Lower leg skin (tissue), 4 donors: ENCODE data around the gene NR6A1. TPM values are rescaled to one million over a fixed set of nuclear protein-coding genes. Genes with fewer than 3 reads are reported as not detected.

Source experiments
- DNase-seq, 2 donors: peaks; one replicate each; pipeline ENCODE4 v3.0.0-alpha.2; 2019; ENCODE audit warnings: low spot score in 2 of 2
- H3K4me3 ChIP-seq: fragments of 200-600 bp; sonication (generic); 2 replicates; pipeline ENCODE4 v1.5.1; 2017; ENCODE audit warnings: mild to moderate bottlenecking, low read depth; ENCODE audit not compliant: poor library complexity, severe bottlenecking
- POLR2A ChIP-seq, 2 donors: fragments of 450-650 bp; IDR thresholded peaks; one replicate each; pipeline ENCODE4 v1.6.1; 2016 to 2017; ENCODE audit warnings: antibody characterized with exemption in 2 of 2, mild to moderate bottlenecking in 1 of 2, moderate library complexity in 1 of 2
- WGBS, 2 donors: methylation state at CpG; one replicate each; pipeline ENCODE4 v1.1.5; 2018; 5-methylcytosine and 5-hydroxymethylcytosine counted together
- intact Hi-C: fragments of 100-400 bp; cut with DNase I; formaldehyde crosslinking; loops from one replicate; pipeline ENCODE4 v1.15.0; 2023; ENCODE audit warnings: low total_unique reads
- total RNA-seq, 4 donors: library from RNA; depleted of rRNA; stranded (reverse); fragments of >200 nt; gene quantifications; one replicate each; pipeline ENCODE4 v1.1.0, GENCODE V29; 2016
- TF ChIP-seq, protein P1 (sequence below), 3 donors: fragments of 450-650 bp; IDR thresholded peaks; one replicate each; pipeline ENCODE4 v1.5.1; 2016; ENCODE audit warnings: antibody characterized with exemption in 3 of 3, mild to moderate bottlenecking in 3 of 3, moderate library complexity in 2 of 3

Gene NR6A1
- total RNA-seq, 4 donors from 2014 or later: 3.0 to 4.9 (median 3.8) TPM

DNA sequence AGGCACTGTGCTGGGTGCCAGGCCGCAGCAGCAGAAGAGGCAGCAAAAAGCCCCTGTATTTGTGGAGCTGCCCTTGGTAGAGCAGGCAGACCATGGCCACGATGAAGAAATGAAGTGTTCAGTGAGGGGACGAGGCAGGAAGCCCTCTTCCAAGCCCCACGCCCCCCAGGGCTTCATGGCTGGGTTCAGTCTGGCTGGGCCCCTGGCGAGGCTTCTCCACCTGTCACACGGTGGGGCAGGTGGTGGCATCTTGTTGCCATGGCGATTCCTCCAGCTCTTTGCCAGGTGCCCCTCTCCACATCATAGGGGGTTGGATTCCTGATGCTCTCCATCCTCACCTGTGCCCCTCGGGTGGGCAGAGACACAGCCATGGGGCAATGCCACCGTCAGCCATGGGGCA, 299.4 kb downstream of the NR6A1 start:
- no peak for DNase-seq
- 66 to 80% methylated on average over 7 to 9 of the region's 9 CpGs for WGBS, 2 donors
- intact Hi-C loops: no loop called here
- no peak for TF ChIP-seq POLR2A (IDR thresholded peaks at IDR 0.05)
- TF ChIP-seq, protein P1, sequence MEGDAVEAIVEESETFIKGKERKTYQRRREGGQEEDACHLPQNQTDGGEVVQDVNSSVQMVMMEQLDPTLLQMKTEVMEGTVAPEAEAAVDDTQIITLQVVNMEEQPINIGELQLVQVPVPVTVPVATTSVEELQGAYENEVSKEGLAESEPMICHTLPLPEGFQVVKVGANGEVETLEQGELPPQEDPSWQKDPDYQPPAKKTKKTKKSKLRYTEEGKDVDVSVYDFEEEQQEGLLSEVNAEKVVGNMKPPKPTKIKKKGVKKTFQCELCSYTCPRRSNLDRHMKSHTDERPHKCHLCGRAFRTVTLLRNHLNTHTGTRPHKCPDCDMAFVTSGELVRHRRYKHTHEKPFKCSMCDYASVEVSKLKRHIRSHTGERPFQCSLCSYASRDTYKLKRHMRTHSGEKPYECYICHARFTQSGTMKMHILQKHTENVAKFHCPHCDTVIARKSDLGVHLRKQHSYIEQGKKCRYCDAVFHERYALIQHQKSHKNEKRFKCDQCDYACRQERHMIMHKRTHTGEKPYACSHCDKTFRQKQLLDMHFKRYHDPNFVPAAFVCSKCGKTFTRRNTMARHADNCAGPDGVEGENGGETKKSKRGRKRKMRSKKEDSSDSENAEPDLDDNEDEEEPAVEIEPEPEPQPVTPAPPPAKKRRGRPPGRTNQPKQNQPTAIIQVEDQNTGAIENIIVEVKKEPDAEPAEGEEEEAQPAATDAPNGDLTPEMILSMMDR (IDR thresholded peaks at IDR 0.05): no peak
- no peak overlapping the region for H3K4me3 ChIP-seq

DNA sequence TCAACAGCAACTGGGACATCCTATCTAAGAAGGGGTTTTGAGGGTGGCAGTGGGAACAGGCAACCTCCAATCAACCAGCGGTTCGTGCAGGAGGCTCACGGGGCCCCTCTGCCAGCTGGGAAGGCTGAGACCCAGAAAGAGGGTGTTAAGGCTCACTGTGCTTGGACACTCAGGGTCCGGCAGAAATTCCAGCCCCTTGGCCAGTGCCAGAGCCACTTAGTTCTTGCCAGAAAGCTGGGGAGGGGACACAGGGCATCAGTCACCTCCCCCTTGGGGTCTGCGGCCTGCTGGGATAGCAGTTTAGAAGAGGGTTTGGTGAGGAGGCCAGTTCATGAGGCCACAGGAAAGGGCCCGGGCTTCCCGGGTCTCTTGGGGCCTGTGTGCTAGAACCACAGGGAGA, 300.4 kb downstream of the NR6A1 start:
- 83 to 89% methylated on average over 7 of the region's 7 CpGs for WGBS, 2 donors
- TF ChIP-seq, protein P1 (IDR thresholded peaks at IDR 0.05): no peak
- no peak for TF ChIP-seq POLR2A (IDR thresholded peaks at IDR 0.05)
- intact Hi-C loops: no loop called here
- H3K4me3 ChIP-seq: no peak overlapping the region
- DNase-seq: no peak

DNA sequence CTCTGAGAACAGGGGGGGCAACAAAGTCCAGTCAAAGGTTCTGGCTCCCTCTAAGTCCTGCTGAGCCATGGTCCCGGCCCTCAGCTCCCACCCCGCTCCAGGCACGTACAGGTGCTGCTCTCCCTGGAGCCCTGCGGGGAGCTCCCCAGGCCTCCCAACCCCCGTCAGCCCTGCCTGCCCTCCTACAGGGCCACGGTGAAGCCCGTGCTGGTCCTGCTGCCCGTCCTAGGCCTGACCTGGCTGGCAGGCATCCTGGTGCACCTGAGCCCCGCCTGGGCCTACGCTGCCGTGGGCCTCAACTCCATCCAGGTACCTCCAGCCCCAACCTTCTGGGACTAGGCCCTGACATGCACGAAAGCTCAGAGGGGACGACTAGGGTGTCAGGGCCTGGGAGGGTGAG, 300.8 kb downstream of the NR6A1 start:
- DNase-seq: no peak
- 86 to 88% methylated on average over 10 to 13 of the region's 13 CpGs for WGBS, 2 donors
- no peak for TF ChIP-seq POLR2A (IDR thresholded peaks at IDR 0.05)
- TF ChIP-seq, protein P1 (IDR thresholded peaks at IDR 0.05): no peak
- H3K4me3 ChIP-seq: no peak overlapping the region
- intact Hi-C loops: no loop called here

DNA sequence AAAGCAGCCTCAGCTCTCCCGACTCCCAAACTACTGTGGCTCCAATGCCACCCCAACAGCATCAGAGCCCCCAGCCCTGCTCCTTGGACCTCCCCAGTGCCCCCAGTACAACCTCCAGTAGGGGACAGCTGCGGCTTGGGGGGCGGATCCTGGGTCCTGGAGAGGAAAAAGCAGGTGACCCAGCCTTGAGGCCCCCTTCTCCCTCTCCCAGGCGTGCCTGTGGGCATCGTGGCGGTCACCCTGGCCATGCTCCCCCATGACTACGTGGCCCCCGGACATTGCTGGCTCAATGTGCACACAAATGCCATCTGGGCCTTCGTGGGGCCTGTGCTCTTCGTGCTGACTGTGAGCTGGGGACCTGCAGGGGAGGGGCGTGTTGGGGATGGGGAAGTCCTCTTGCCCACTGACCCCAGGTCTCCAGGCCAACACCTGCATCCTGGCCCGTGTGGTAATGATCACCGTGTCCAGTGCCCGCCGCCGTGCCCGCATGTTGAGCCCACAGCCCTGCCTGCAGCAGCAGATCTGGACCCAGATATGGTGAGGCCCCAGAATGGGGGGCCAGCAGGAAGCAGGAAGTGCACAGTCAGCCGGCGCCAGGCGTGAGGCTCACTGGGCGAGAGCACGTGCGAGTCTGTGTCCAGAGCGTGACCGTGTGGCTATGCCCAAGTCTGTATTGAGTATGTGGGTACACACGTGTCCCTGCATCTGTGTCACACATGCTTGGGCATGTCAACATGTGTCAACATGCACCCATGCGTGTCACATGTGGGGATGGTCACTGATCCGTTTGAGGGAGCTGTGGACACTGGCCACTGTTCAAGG, 301.9 kb downstream of the NR6A1 start:
- H3K4me3 ChIP-seq: no peak overlapping the region
- DNase-seq: no peak
- intact Hi-C loops: no loop called here
- TF ChIP-seq POLR2A (IDR thresholded peaks at IDR 0.05): no peak
- TF ChIP-seq, protein P1 (IDR thresholded peaks at IDR 0.05): no peak
- 78 to 86% methylated on average over 24 to 25 of the region's 28 CpGs for WGBS, 2 donors

DNA sequence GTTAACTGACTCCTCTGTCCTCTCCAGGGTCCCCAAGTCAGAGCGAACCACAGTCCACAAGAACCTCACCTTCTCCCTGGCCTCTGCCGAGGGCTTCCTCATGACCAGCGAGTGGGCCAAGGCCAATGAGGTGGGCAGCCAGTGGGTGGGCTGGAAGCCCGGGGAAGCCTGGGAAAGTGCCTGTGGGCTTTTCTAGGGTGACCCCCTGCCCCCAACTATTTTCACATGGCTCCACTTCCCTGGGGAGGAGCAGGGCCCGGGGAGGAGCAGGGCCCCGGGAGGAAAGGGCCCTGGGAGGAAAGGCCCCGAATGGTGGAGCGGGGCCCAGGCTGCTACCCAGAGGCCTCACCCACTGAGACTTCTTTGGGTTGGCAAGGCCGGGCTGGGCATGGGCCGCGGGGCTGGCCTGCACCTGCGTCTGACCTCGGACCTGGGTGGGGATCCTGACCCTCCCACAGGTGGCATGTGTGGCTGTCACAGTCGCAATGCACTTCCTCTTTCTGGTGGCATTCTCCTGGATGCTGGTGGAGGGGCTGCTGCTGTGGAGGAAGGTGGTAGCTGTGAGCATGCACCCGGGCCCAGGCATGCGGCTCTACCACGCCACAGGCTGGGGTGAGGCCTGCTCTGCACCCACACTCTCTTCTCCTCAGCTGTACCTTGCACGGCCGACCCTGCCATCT, 302.9 kb downstream of the NR6A1 start:
- TF ChIP-seq, protein P1 (IDR thresholded peaks at IDR 0.05): no peak
- no peak for TF ChIP-seq POLR2A (IDR thresholded peaks at IDR 0.05)
- no peak overlapping the region for H3K4me3 ChIP-seq
- DNase-seq: no peak
- intact Hi-C loops: no loop called here
- WGBS, 2 donors: 88 to 94% methylated on average over 13 to 19 of the region's 19 CpGs
